ENCODE data around the gene MYBPC1. TPM values are rescaled to one million over a fixed set of nuclear protein-coding genes. Genes with fewer than 3 reads are reported as not detected.
A peak's percentile ranks its signal among the peaks of the same experiment; 100 is the strongest.

Gene MYBPC1
- total and polyA plus RNA-seq, 9 of the 15 experiments (the other 6 are each of a cell fraction or from before 2014, with no cell fraction given): not detected

DNA sequence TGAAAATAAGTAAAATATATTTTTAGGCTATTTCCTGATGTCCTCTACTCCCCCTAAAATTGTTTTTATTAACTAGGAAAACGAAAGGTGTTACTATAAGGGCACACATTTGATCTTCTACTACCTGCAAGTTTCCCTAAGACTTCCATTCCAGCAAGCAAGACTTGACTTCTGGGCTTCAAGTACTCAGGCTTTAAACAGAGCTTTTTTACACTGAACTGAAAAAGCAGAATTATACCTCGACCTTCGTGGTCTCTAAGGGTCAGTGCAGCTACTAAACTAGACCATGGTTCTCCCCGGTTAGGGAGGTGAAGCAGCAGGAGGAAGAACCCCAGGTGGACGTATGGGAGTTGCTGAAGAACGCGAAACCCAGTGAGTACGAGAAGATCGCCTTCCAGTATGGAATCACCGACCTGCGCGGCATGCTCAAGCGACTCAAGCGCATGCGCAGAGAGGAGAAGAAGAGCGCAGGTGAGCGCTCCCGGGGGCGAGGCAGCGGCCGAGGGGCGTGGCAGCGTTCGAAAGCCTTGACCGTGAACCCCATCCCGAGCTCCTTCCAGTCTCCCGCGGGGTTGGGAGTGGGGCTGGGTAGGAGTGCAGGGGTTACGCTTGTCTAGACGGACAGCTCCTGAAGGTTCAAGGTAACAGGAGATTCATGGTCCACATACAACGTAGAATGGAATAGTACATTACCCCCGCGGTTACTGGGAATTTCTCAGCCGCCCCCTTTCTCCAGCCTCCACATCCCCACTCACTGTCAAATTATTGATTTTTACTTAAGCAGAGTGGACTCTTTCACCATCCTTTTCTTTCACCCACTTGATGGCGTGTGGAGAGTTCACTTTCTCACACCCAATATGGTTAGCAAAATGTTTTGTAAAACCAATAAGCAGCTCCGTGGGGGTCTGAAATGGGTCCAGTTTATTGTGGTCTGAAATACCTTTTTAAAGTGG lies 47.6 kb downstream of the MYBPC1 start:
- ATAC-seq (peak; percentile 80), DNase-seq (ENCODE audit: extremely low read depth in 1 of 4, low spot score in 3 of 4) (peak; percentile 23 to 55 (median 30)), FAIRE-seq (peak; percentile 40)
- Histone ChIP-seq H3K9me1 (ENCODE audit: control insufficient read depth, insufficient read depth, low read length) (no peaks in the 10 kb centered on the region), H4K20me1 (replicated peaks; ENCODE audit: control insufficient read depth, insufficient read depth, low read length) (no peaks in the 10 kb centered on the region), H3K27me3 (ENCODE audit: control insufficient read depth in 2 of 2, insufficient read depth in 2 of 2, low read length in 2 of 2) (peaks cover 0 to 7% of the 10 kb centered on the region in 2 experiments; a peak in 2 of 5 replicates), H3K79me2 (ENCODE audit: control insufficient read depth, insufficient read depth, low read length) (no peaks in the 10 kb centered on the region), H3K27ac (ENCODE audit: extremely low read depth, low read depth, low read length) (no peak overlapping the region), H3K36me3 (ENCODE audit: control insufficient read depth, insufficient read depth, low read length) (no peaks in the 10 kb centered on the region), H3K9ac (ENCODE audit: insufficient read depth in 1 of 2, low read depth in 2 of 2, low read length in 2 of 2) (peak overlapping the region in 1 of 2 experiments; percentile 81; a peak in 2 of 4 replicates), H3K4me2 (ENCODE audit: insufficient read depth, low read length) (peak overlapping the region; percentile 67), H3K4me1 (replicated peaks in 1 of 2; ENCODE audit: control insufficient read depth in 2 of 2, insufficient read depth in 2 of 2, low read length in 2 of 2) (peaks cover 0 to 6% of the 10 kb centered on the region in 2 experiments; a peak in 2 of 5 replicates), H3K4me3 (peak overlapping the region; percentile 4; the same call in 1 of the 2 replicates), H3K9me3 (replicated peaks; ENCODE audit: control insufficient read depth, insufficient read depth, low read depth, low read length) (no peaks in the 10 kb centered on the region), H2AFZ (ENCODE audit: low read depth, low read length) (peak overlapping the region; percentile 84)
- TF ChIP-seq RNF2 (IDR thresholded peaks at IDR 0.05) (peak; percentile 61; the same call in 1 of the 2 replicates), ZFP36 (IDR thresholded peaks at IDR 0.05; ENCODE audit: low read depth, low read length, partially characterized antibody) (peak; percentile 4), NRF1 (conservative IDR thresholded peaks at IDR 0.05 in 1 of 2, IDR thresholded peaks at IDR 0.05 in 1 of 2) (peak; percentile 91 to 92), CBX2 (IDR thresholded peaks at IDR 0.05; ENCODE audit: insufficient read depth, low read length, poor library complexity, severe bottlenecking) (peak; percentile 21), L3MBTL2 (IDR thresholded peaks at IDR 0.05) (peak; percentile 40), NR4A1 (CRISPR knock-in tag; IDR thresholded peaks at IDR 0.05) (no peak), NR4A1 (tag; IDR thresholded peaks at IDR 0.05) (no peak), E2F6 (IDR thresholded peaks at IDR 0.05; ENCODE audit: borderline replicate concordance in 1 of 2, extremely low read depth in 1 of 2, insufficient read depth in 1 of 2, insufficient read length in 1 of 2, low read depth in 1 of 2, low read length in 1 of 2, poor library complexity in 1 of 2, severe bottlenecking in 1 of 2) (peak in 1 of 2 experiments; percentile 47), ILK (tag; IDR thresholded peaks at IDR 0.05; ENCODE audit: borderline replicate concordance, low read depth) (no peak)
- intact Hi-C loops (cut with micrococcal nuclease): no loop called here
- ChIA-PET POLR2A (interaction anchor here (0.8 to 1.4 kb wide), 2 partner anchors 11 to 12 kb away, joined by 6 read pairs; no protein-coding TSS in a partner anchor), CTCF (ENCODE audit: low intra/inter-chr PET ratio) (no interaction called here)
- in situ Hi-C loops (cut with MboI): no loop called here
- WGBS (ENCODE audit: insufficient coverage, low coverage, missing lambda C conversion rate): 15% methylated on average over 36 of the region's 36 CpGs
- BruUV-seq (replicated peaks): no TSS peak

Measured in K562 (cell line).